Activated B cell treated with CpG ODN at 0.5 μM for 24 hours (primary cell): ENCODE measurements around the gene ARHGEF28. TPM values are rescaled to one million over a fixed set of nuclear protein-coding genes. Genes with fewer than 3 reads are reported as not detected.

Experiments used
- ATAC-seq: fragments of 200-7000 bp; cut with Tn5 transposase; one replicate; pipeline ENCODE4 v1.10.0; 2021; ENCODE audit warnings: low read depth, mild to moderate bottlenecking, moderate library complexity
- CTCF ChIA-PET: fragments of 350-600 bp; sonication (Branson Sonifier 250); formaldehyde crosslinking; loops from one replicate; lab custom pipeline; 2021; ENCODE audit warnings: antibody characterized with exemption; lab: Charles Lee
- POLR2A ChIA-PET: fragments of 350-600 bp; sonication (Branson Sonifier 250); formaldehyde crosslinking; loops from one replicate; lab custom pipeline; 2021; ENCODE audit warnings: antibody characterized with exemption; lab: Charles Lee
- DNase-seq: peaks from one replicate; pipeline ENCODE4 v3.0.0; 2022
- H3K27ac Mint-ChIP-seq: one replicate; pipeline ENCODE4 v1.8.0; 2020; ENCODE audit warnings: mixed read lengths
- H3K27me3 Mint-ChIP-seq: one replicate; pipeline ENCODE4 v1.8.0; 2021; ENCODE audit warnings: mixed read lengths
- H3K36me3 Mint-ChIP-seq: one replicate; pipeline ENCODE4 v1.8.0; 2021; ENCODE audit warnings: low read depth, mixed read lengths
- H3K4me1 Mint-ChIP-seq: one replicate; pipeline ENCODE4 v1.8.0; 2021; ENCODE audit warnings: mixed read lengths
- H3K4me3 Mint-ChIP-seq: one replicate; pipeline ENCODE4 v1.8.0; 2020; ENCODE audit warnings: mild to moderate bottlenecking, mixed read lengths
- H3K9me3 Mint-ChIP-seq: one replicate; pipeline ENCODE4 v1.8.0; 2020; ENCODE audit warnings: mixed read lengths
- intact Hi-C: fragments of 100-400 bp; cut with micrococcal nuclease; formaldehyde crosslinking; loops from one replicate; pipeline ENCODE4 v1.15.1; 2024
- total RNA-seq: library from RNA; stranded (reverse); gene quantifications from 2 replicates; pipeline ENCODE4 v1.2.3, GENCODE V29; 2022
- TF ChIP-seq, protein P1 (sequence below): fragments of 200-600 bp; IDR thresholded peaks from one replicate; pipeline ENCODE4 v1.8.0; 2022; ENCODE audit warnings: antibody characterized with exemption, mild to moderate bottlenecking

ARHGEF28 gene
- total RNA-seq, 1 donor from 2014 or later, result not detected

DNA sequence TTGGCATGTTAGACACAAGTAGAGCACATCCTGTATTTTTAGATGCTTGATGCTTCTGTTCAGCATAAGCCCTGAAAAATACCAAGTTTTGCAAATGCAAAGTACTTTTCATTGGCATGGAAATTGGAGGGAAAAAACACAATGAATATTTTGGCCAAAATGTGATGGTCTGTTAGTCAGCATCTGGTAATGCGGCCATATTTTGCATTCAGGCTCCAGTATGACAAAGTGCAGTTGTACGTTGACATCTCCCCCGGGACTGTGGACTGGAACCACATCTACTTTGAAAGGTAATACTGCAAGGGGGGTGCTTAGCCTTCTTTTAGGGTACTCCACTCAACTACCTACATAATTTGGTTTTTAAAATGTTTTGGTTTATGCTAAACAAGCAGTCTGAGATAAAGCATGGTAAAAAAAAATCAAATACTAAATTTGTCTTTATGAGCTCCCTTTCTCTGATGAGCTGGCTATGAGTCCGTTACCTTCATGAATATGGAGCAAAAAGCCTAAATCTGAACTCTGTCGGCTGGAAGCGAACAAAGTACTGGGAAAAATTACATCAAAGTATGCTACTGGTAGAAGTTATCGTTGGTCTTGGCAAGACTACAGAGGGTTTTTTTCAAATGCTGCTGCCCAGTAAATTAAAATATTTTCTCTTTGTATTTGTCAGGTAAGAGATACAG, 297.0 kb downstream of the ARHGEF28 start:
- no peaks in the 10 kb centered on the region for H3K9me3 Mint-ChIP-seq
- no peaks in the 10 kb centered on the region for H3K36me3 Mint-ChIP-seq
- H3K4me3 Mint-ChIP-seq, result no peak overlapping the region
- H3K27ac Mint-ChIP-seq, result no peak overlapping the region
- H3K27me3 Mint-ChIP-seq, result peaks cover 8% of the 10 kb centered on the region
- ChIA-PET CTCF (no interaction called here), POLR2A (no interaction called here)
- ATAC-seq (no peak), DNase-seq (no peak)
- no peaks in the 10 kb centered on the region for H3K4me1 Mint-ChIP-seq
- TF ChIP-seq, protein P1, sequence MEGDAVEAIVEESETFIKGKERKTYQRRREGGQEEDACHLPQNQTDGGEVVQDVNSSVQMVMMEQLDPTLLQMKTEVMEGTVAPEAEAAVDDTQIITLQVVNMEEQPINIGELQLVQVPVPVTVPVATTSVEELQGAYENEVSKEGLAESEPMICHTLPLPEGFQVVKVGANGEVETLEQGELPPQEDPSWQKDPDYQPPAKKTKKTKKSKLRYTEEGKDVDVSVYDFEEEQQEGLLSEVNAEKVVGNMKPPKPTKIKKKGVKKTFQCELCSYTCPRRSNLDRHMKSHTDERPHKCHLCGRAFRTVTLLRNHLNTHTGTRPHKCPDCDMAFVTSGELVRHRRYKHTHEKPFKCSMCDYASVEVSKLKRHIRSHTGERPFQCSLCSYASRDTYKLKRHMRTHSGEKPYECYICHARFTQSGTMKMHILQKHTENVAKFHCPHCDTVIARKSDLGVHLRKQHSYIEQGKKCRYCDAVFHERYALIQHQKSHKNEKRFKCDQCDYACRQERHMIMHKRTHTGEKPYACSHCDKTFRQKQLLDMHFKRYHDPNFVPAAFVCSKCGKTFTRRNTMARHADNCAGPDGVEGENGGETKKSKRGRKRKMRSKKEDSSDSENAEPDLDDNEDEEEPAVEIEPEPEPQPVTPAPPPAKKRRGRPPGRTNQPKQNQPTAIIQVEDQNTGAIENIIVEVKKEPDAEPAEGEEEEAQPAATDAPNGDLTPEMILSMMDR, result no peak
- intact Hi-C loops, result no loop called here

DNA sequence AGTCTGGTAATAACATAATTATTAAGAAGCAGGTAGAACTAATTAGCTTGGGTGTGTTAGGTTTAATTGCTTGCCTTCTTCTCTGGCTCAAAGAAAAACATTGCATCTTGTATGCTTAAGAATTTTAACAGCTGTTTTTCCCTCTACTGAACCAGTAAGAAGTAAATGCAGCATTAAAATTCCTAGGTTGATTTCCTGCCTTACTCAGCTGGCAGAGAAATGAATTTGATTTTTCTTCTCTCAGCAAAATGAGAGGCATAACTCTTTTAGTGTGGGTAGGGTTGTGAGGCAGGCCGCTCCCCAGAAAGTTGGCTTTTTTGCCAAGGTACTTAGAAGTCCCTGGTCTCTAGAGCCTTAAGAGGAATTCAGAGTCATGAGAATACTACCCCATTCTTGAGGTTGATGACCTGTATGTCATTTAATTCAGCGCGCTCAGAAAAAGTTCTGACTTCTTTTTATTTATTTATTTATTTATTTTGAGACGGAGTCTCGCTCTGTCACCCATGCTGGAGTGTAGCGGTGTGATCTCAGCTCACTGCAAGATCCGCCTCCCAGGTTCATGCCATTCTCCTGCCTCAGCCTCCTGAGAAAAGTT, 302.6 kb downstream of the ARHGEF28 start:
- ChIA-PET CTCF (no interaction called here), POLR2A (no interaction called here)
- Mint-ChIP-seq H3K27me3 (peaks cover 2% of the 10 kb centered on the region), H3K4me1 (no peaks in the 10 kb centered on the region), H3K9me3 (no peaks in the 10 kb centered on the region), H3K4me3 (no peak overlapping the region), H3K27ac (no peak overlapping the region), H3K36me3 (no peaks in the 10 kb centered on the region)
- intact Hi-C loops, result no loop called here
- ATAC-seq (no peak), DNase-seq (no peak)
- TF ChIP-seq, protein P1, result no peak

DNA sequence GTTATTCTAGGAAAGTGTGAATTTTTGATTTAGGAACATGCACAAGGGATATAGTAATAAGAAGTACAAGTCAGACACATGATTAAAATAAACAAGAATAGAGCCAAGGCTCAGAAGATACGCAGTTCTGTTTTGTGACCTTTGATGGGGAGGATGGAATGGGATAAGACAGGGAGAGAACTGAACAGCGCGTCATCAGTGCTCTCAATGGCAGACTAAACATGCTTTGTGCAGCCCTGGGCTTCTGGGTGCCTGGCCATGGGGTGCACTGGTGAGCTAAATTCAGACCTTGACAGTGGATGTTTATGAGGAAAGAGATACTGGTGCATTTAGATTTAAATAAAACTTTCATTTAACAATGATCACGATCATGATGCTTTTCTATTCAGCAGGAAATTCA, 309.7 kb downstream of the ARHGEF28 start:
- H3K27me3 Mint-ChIP-seq, result peaks cover 12% of the 10 kb centered on the region
- TF ChIP-seq, protein P1, result no peak
- intact Hi-C loops, result no loop called here
- POLR2A ChIA-PET, result no interaction called here
- H3K36me3 Mint-ChIP-seq, result no peaks in the 10 kb centered on the region
- ATAC-seq, result no peak
- CTCF ChIA-PET, result no interaction called here
- no peak overlapping the region for H3K4me3 Mint-ChIP-seq
- DNase-seq, result no peak
- no peaks in the 10 kb centered on the region for H3K4me1 Mint-ChIP-seq
- no peaks in the 10 kb centered on the region for H3K9me3 Mint-ChIP-seq
- H3K27ac Mint-ChIP-seq, result no peak overlapping the region

DNA sequence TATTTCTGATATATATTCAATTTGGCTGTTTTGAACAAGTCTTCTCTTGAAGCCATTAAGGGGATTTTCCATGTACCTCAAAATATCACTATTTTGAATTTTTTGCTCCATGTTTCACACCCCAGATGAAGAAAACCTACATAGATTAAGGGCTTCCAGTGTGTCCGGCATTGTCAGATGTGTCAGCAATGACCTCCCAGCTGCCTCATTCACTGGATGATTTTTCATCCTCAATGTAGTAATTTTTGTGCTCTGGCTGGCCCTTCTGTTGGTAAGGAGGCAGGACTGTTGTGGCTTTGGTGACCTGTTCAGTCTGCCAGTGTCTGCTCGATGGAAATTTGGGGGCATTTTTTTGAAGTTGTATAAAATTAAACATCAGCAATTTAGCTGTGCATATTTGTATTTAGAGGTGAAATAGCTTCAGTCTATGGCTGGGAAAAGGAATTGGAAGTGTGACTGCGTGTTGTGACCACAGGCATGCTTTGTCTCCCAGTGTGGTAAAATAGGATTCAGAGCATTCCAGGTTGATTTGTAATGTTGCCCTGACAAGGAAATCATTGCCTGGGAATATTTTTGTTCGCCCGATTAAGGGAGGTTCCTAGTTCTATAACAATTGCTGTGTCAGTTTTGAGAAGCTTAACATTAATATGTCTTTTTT, 312.4 kb downstream of the ARHGEF28 start:
- ATAC-seq (no peak), DNase-seq (no peak)
- Mint-ChIP-seq H3K4me3 (no peak overlapping the region), H3K4me1 (no peaks in the 10 kb centered on the region), H3K27me3 (peaks cover 20% of the 10 kb centered on the region), H3K36me3 (no peaks in the 10 kb centered on the region), H3K27ac (no peak overlapping the region), H3K9me3 (peaks cover 5% of the 10 kb centered on the region)
- intact Hi-C loops, result no loop called here
- POLR2A ChIA-PET, result no interaction called here
- CTCF ChIA-PET, result no interaction called here
- TF ChIP-seq, protein P1, result no peak

DNA sequence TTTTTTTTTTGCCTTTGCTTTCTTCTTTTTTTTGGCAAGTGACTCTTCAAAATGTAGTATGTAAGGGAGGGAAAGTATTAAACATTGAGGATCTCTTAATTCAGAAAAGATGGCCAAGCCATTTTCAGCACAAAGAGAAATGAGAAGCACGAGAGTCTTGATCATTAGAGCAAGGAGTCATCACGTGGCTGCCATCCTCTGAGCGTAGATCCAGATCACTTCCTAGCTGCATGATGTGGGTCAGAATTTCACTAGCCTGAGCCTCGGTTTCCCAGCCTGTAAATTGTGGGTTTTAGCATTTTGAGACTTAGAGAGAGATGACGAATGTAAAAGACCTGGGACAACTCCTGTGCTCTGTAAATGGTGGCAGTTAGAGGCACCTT, 312.9 kb downstream of the ARHGEF28 start:
- Mint-ChIP-seq H3K27ac (no peak overlapping the region), H3K27me3 (peaks cover 20% of the 10 kb centered on the region), H3K4me1 (no peaks in the 10 kb centered on the region), H3K36me3 (no peaks in the 10 kb centered on the region), H3K9me3 (peaks cover 5% of the 10 kb centered on the region), H3K4me3 (no peak overlapping the region)
- ATAC-seq, result no peak
- no peak for DNase-seq
- intact Hi-C loops, result no loop called here
- ChIA-PET POLR2A (interaction anchor here (0.6 kb wide), 1 partner anchor 855 kb away, joined by 5 read pairs; no protein-coding TSS in a partner anchor), CTCF (no interaction called here)
- TF ChIP-seq, protein P1, result no peak
